ENCODE results near the gene ZG16B.

ZG16B gene

DNA sequence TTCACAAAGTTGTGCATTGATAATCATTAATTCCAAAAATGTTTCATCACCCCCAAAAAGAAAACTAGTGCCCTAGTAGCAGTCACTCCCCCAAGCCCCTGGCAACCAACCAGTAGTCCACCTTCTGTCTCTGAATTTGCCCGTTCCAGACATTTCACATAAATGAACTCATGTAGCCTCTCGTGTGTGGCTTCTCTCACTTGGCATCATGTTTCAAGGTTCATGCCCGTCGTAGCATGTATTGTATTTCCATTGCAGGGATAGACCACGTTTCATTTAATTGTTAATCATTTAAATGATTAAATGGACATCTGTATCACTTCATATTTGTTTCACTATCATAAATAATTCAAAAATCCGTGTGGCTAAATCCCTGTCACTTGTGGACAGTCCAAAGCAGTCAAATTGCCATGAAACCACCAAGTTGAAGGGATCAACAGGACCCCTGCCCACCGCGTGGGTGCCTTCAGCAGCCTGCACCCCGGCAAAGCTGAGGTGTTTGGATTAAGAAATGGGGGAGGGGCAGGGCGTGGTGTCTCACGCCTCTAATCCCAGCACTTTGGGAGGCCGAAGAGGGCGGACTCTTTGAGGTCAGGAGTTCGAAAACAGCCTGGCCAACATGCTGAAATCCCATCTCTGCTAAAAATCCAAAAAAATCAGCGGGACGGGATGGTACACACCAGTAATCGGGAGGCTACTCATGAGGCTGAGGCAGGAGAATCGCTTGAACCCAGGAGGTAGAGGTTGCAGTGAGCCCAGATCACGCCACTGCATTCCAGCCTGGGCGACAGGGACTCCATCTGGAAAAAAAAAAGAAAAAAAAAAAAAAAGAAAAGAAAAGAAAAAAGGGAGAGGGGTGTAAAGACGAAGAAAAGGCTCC lies 44.2 kb downstream of the ZG16B start:
- peak; percentile 62 for DNase-seq

DNA sequence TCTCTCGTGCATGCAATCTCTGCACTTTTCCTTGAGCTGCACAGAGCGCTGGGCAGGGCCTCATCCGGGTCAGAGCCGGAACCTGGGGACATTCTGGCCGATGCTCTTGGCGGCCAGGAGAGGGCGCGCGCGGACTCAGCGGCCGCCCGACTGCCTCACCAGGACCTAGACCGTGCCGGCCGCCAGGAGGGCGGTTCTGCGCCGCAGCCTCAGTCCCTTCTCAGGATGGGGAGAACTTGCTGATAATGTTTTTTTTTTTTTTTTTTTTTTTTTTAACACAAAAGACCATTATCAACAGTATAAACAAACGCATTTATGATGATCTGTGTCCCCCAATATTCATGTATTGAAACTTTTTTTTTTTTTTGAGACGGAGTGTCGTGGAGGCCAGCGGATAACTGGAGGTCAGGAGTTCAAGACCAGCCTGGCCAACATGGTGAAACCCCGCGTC lies 44.8 kb downstream of the ZG16B start:
- DNase-seq, result peak; percentile 73

DNA sequence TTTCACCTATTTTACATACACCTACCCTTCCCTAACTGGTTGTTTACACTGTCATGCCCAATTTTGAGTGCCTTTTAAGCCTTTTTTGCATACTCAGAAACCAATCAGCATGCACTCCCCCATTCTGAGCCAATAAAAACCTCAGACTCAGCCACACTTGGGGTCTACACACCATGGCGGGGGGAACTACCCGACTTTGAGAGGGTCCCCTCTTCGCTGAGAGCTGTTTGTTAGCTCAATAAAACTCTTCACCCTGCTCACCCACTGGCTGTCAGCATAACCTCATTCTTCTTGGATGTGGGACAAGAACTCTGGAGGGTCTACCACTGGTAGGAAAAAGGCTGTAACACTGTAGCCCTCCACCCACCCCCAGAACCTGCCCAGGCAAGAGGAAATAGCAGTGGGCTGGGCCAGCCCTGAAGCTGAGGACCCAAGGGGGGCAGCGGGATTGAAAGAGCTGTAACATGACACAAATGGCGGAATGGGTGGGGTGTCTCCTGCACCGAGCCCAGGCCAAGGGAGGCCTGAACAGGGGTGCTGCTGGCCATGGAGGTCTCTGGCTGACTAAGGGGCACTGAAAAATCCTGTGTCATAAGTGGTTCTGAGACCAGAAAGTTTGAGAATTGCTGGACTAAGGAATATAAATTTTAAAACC lies 49.9 kb downstream of the ZG16B start:
- DNase-seq, result no peak
